Activated CD8-positive, alpha-beta memory T cell treated with anti-CD3 and anti-CD28 coated beads for 48 hours (primary cell): ENCODE measurements around the gene PTPRE.
"Not testable (repeated sequence)": the region's sequence is repeated elsewhere in the genome, so short reads cannot be mapped to it uniquely, and the experiment has no call there.

Source experiments
- DNase-seq, 3 experiments: peaks; one replicate each; pipeline ENCODE4 v3.0.0-alpha.2; 2020; ENCODE audit warnings: low read depth in 2 of 3, low spot score in 2 of 3

PTPRE gene

DNA sequence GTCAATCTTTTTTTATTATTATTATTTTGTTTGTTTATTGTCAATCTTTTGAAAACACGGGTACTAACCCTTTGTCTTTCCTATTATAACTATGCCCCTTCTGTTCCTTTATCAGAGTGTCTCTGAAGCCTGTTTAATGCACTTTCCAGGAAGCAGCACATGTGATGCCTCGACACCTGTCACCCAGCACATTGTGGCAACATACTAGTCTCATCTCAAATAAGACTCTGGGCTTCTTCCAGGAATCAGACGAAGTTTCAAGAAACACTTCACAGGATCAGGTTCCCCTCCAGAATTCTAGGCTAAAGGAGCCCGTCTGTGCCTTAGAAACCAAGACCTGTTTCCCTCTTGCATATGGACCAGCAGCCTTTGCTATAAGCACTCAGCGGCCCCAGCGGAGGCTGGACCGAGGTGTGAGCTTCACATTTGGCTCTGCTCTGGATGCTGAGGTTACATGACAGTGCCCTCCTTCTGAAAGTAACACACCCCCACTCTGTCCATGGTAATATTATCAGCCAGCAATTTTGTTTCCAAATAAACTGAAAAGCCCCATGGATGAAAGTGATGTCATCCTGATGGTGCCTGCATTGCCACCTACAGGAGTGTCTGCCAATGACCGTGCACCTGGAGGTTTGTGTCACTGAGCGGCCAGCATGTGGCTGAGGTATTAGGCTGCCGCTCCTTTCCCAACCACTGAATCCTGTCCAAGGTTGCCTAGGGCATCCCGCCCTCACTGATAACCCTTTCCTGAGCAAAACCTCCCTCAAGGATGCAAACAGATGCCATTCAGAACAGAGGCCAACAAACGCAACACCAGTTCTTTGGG is 181.2 kb downstream of the PTPRE start:
- no peak for DNase-seq

DNA sequence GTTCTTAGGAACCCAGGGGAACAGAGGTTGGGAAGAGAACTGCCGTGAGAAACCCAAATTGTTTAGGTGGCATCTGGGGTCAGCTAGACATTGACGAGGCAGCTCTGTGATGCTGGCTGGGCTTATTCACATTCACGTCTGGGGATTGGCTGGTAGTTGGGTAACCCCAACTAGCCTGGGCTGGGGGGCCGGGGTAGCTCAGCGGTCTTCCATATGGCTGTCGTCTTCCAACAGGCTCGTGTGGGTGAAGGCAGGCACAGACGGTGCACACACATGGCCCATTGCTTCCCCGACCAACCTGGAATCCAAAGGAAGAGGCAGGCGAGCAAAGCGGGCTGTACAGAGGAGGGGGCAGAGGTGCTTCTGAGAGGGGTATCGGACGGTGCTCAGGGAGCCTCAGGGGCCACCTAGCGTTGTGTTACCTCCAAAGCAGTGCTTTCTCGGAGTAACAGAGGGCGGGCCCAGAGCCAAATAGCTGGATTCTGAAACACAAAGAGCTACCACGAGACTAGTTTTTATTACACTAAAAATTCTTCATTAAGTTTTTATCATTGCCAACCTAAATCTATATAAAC is 184.8 kb downstream of the PTPRE start:
- DNase-seq, result no peak

DNA sequence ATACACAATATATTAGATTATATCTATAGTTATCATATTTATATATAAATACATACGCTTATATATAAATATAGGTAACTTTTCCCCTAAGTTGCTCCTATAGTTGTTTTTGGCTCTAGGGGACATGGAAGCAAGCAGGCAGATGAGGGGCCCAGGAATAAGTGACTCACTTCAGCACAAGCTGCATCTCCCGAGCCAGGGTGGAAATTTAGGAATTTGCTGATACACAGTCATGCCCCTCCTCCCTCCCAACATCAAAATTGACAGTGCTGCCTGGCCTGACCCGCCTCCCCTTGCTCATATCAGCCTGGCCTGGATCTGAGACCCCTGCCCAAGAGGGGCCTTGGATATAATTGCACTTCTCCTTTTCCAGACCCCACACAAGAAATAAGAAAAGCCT is 185.6 kb downstream of the PTPRE start:
- no peak for DNase-seq

DNA sequence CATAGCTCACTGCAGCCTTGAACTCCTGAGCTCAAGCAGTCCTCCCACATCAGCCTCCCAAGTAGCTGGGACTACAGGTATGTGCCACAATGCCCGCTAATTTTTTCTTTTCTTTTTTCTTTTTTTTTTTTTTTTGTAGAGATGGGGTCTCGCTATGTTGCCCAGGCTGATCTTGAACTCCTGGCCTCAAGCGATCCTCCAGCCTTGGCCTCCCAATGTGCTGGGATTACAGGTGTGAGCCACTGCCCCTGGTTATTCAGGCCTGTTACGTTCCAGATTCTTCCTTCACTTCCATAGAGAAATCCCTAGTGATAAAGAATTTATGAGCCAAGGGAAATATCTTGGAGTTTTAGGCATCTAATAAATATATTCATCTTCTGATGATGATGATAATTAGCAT is 187.7 kb downstream of the PTPRE start:
- DNase-seq, result not testable (repeated sequence)

DNA sequence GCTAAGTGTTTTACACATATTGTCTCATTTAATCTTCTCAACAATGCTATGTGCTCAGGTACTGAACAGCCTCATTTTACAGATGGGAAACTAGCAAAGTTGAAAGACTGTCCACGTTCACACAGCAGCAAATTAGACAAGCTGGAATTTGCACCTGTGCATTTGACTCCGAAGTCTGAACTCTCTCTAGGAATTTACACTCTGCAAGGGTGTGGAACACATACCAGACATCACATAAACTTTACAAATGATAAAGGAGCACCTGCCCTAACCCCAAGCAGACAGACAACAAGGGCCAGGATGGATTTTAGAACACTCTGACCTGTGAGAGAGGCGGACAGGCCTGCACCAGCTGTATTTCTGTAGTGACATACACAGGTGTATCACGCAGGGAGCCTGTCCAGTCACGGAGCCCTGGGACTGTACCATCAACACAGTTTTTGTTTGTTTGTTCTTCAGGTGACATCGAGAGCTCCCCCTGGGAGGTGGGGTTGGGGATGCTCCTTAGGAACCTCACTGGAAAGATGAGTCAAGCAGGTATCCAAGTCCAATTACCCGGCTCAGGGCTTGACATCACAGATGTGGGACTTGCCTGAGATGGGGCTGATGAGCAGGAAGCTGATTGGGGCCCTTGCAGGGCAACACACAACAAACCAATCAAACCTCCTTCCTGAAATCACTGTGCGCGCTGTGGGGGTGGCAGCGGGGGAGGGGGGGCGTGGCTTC is 188.3 kb downstream of the PTPRE start:
- peak in 1 of 3 experiments; percentile 13 for DNase-seq

DNA sequence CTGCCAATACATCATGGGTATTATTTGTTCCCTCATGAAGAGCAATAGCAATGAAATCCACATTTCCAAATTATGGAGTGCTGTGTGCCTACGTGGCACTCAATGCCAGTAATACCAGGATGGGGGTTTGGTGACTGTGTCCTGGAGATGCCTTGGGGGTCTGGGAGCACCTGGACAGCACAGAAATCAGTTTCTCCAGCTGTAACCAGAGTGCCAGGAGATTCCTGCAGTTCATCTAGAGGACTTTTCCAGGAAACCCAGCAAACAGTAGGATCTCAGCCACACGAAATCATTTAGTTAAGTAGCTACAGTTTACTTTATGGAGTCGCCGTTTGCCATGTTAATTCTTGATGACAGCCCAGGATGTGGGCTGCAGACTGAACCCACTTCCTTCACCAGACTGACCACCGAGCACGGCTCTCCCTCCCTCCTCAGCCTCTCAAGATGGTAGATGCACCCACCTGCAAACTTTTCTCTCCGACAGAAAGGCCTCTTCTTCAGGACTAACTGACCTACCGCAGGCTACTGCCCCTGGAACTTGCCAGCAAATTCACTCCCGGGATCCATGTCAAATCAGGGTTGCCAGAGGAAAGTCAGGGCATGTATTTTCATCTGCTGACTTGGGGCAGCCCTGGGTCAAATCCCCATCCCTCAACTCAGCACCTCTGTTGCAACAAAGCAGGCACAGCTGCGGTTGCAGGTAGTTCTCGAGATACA is 189.0 kb downstream of the PTPRE start:
- peak in 1 of 3 experiments; percentile 11 for DNase-seq

DNA sequence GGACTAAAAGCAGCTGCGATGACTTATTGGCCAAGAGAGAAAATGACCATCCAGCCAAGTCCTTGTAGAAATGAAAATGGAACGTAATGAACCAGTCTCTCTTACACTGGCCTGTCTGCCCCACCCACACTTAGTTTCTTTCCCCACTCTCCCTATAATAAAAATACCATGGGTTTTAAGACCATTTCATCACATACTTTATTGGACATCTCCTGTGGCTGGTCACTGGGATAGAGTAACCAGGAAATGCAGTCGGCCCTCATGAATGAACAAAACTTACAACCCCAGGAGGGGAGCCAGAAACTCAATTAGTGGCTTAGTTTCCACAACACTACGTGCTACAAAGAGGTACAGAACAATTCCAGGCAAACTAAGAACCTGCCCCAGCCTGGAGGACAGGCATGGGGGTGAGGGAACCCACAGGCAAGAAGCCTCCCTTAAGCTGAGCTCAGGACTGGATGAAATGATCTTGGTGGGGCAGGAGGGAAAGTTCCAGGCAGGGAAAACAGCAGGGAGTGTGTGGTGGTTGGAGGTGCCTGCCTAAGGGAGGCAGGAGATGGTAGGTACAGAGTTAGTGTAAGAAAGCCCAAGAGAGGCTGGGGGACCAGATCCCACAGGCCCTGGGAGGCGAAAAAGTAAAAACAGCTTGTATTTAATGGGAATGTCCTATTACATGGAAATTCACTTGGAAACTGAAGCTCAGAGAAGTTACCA is 189.7 kb downstream of the PTPRE start:
- DNase-seq, result no peak

DNA sequence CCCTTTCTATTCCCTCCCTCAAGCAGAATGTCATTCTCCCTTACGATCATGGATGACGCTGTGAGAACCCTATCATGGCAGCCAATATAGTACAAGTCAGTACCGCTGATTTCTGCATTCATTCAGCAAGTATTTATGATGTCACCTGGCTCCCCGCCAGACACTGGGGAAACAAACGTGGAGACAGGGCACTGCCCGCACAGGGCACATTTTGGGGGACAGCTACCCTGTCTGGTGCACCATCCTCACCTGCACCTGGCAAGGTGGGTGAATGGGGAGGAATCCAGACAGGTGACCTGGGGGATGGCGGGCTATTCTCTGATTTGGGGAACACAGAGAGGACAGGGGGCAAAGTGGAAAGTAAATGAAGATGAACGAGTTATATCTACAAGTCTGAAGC is 190.9 kb downstream of the PTPRE start:
- no peak for DNase-seq

DNA sequence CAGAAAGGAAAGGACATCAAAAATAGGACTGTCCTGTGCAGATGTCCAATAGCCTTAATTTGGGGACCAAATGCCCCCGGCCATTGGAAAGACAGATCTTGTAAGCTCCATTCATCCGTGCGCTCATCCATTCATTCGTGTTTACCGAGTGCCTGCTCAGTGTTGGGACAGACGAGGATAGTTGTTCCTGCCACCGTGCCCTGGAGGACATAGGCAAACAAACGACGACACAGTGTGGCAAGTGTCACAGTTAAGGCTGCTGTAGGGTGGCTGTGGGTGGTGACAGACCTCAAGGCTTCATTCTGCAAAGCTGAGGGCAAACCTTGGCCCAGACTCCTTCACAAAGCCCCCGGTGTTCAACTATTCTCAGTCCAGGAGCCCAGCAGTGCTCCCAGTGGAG is 191.7 kb downstream of the PTPRE start:
- DNase-seq, result no peak

DNA sequence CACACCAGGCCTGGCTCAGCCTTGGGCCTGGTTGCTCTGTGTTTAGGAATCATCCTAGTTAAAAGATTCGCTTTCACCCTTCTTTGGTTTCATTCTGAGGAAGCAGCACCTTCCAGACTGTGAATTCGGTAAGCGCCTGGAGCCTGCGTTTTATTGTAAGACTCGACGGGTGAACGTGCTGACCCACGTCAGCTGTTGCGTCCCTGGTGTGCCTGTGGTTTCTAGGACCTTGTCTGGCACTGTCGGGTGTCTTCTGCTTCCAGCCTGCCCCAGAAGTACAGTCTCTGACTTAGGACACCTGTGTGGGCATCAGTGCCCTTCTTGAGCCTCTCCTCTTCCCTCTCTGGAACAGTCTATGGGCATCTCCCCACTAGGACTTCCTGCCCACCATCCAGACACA is 193.0 kb downstream of the PTPRE start:
- no peak for DNase-seq

DNA sequence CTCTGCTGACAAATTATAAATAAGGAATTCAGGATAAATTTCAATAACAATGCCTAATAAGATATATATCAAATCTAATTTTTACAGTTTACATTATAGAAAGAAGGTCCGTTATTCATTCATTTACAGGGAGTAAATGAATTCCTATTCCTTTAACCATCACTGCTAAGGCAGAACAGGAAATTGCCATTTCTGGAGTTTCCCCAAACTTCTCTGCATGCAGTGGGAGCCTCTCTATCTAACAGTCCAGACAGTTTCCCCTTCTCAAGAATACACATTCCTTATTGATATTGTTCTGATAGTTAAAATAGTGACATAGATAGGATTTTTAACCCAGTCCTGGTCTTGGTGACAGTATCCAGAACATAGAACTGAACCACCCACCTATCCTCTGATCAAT is 195.0 kb downstream of the PTPRE start:
- no peak for DNase-seq

DNA sequence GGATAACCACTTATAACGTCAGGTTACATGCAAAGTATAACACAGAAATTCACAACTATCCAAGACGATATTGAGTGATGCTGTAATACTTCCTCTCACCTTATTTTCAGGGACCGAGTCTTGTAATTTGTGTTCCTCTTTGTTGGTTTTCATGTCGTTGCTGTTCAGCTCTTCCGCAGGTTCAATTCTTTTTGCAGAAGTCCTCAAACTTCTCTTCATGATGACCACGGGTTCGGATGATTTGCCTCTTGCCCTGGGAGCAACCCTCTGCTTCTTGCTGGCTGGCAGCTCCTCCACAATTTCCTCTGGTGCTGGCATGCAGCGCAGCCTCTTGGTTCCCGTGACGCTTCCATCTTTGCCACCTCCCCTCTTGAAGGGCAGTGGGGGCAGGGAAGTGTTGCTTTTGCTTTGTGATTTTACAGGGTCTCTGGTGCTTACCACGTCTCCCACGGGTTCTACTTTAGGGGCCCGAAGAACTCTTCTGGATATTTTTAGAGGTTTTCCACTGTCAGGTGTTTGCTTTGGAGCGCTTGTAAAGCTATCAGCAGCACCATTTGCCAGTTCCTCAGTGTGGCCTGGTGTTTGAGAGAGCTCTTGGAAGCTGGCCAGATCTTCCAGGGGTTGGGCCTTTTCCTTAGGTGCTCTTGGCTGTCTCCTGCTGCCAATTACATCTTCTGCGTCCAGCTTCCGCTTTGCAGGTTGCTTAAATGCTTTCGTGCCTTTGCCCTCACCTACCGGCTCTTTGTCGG is 195.8 kb downstream of the PTPRE start:
- no peak for DNase-seq

DNA sequence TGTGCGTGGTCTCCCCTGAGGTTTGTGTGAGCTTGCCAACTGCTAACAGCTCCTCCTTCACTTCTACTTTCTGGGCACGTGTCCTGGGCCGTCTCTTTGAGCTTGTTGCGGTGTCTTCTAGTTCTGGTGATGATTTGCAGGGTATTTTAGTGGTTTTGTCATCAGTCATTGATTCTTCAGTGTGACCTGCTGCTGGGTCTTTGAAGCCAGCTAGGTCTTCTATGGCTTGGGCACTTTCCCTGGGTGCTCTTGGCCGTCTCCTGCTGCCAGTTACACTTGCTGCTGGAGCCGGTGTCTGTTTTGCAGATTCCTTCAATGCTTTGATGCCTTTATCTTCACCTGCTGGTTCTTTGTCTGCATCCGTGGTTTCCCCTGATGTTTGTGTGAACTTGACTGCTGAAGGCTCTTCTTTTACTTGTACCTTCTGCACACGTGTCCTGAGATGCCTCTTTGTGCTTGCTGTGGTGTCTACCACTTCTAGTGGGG is 196.4 kb downstream of the PTPRE start:
- no peak for DNase-seq

DNA sequence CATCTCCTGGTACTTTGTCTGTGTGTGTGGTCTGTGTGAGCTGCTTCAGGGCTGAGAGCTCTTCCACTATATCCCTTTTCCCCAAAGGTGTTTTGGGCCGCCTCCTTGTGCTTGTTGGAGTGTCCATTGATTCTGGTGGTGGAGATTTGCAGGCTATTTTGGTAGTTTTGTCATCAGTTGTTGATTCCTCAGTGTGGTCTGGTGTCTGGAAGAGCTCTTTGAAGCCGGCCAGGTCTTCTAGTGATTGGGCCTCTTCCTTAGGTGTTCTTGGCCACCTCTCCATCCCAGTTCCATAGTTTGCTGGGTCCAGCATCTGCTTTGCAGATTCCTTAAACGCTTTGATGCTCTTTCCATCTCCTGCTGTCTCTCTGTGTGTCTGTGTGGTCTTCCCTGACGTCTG is 198.5 kb downstream of the PTPRE start:
- no peak for DNase-seq

DNA sequence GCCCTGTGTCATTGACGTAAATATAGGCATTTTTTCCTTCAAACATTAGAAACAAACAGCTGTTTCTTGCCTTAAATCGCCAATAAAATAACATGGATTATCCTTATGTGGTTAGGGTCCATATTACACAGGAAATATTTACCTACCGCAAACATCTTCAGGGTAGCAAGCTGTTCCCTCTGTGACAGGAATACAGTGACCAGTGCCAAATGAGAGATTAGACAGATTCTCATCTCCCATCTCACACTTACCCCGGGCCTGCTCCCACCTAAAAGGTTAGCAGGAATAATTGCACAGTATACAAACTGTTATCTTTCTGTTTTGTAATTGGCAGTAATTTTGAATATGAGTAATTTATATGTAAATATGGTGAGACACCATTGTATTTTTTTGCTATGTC is 202.8 kb downstream of the PTPRE start:
- DNase-seq, result no peak

DNA sequence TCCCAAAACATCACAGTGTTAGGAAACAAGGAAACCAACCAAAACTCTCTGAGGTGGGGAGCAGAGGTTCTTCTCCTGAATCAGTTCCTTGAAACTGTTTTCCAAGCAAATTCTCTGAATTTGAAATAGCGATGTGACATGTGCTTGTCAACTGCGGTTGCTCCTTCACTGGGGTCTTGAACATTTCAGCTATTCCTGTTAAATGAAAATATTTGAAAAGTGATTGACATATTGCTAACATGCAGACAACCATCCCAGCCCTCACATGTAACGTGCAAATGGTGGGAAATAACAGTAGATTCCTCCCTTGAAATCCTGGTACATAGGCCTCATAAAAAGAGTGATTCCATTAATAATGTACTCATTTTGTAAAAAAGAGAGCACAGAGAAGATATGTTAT is 203.4 kb downstream of the PTPRE start:
- DNase-seq, result no peak

DNA sequence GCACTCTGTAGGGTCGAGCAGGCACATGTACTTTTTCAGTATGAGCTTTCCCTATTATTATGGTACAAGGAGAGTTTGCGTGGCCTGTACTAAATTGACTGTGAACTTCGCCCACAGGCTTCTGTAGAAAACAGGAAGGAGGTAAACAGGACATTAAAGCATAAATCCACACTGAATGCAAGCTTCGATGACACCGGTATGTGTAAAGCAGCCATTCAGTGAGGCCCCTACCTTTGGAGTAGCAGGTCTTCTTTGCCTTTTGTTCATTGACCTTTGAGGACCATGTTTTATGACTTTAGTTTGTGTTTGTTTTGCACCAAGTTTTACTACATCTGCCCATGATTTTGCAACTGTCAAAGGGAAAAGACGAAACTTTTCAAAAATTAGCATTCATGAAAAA is 204.8 kb downstream of the PTPRE start:
- DNase-seq, result no peak

DNA sequence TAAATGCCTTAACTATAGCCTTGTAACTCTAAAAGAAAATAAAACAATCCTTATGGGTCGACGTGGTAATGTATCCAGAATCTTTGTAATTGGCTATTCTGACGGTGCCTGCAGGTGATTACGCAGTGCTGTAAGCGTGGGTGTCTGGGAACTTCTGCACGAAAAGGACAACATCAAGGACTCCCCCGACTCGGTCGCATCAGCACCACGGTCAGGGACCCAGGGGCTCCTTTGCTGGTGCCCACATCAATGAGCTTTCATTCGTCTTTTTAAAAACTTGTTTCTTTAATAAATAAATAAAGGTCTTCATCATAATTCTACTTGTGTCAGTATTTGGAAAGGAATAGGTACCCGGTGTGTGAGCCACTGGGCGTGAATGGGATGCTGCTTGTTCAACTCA is 206.1 kb downstream of the PTPRE start:
- no peak for DNase-seq

DNA sequence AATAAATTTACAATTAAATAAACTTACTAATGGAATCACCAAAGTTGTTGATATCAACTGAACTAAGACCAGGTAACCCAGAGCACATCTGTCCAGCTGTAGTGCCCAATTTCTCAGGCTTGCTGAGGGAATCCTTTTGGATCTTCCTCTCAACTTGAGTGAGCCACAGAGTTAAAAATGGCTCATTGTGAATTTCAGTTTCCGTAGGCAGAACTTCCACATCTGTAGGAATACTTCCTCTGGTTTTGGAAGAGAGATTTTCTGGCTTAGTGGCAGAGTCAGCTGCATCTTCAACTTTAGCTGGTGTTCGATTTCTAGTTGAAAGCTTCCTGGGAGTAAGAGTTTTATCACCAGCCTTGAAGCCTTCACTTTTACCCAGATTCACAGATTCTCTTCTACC is 208.0 kb downstream of the PTPRE start:
- DNase-seq, result no peak

DNA sequence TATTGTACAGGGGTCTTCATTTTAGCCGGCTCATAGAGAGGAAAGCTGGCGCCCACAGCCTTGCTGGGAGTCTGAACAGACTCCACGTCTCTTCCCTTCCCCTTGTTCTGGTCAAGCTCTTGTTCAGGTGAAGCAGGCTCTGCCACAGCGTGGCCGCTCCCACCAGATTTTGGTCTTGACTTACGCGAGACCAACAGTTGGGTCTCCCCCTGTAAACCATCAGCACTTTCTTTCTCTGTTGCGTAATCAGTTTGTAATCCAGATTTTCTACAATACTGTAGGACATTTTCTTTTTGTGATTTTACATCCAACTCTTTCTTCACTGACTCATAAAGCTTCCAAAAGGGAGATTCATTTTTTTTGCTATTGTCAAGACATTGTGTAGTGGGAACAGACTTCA is 208.5 kb downstream of the PTPRE start:
- no peak for DNase-seq
